Measurements from ENCODE around the gene FXYD2.

The FXYD2 gene

GRCh38 chr11:117857734-117858414 lies 33.3 kb upstream of the FXYD2 start:
- DNase-seq: no peak

GRCh38 chr11:117855912-117856651 lies 31.5 kb upstream of the FXYD2 start:
- no peak for DNase-seq

- no peak for DNase-seq
These were observed 30.8 kb upstream of the FXYD2 start for GRCh38 chr11:117855186-117855845.

GRCh38 chr11:117852309-117852708 lies 27.8 kb upstream of the FXYD2 start:
- DNase-seq: no peak

- no peak for DNase-seq
These were observed 27.3 kb upstream of the FXYD2 start for GRCh38 chr11:117851852-117852251.

- no peak for DNase-seq
These were observed 26.6 kb upstream of the FXYD2 start for GRCh38 chr11:117851106-117851505.

GRCh38 chr11:117849781-117850414 lies 25.4 kb upstream of the FXYD2 start:
- DNase-seq: no peak

GRCh38 chr11:117843666-117844484 lies 19.3 kb upstream of the FXYD2 start:
- DNase-seq: peak; percentile 29

- no peak for DNase-seq
These were observed 17.8 kb upstream of the FXYD2 start for GRCh38 chr11:117842131-117842941.

GRCh38 chr11:117841551-117842031 lies 17.0 kb upstream of the FXYD2 start:
- DNase-seq: no peak

GRCh38 chr11:117840881-117841550 lies 16.5 kb upstream of the FXYD2 start:
- no peak for DNase-seq

GRCh38 chr11:117839936-117840813 lies 15.6 kb upstream of the FXYD2 start:
- DNase-seq: no peak

GRCh38 chr11:117839380-117839881 lies 14.9 kb upstream of the FXYD2 start:
- no peak for DNase-seq

- no peak for DNase-seq
These were observed 14.4 kb upstream of the FXYD2 start for GRCh38 chr11:117838901-117839300.

GRCh38 chr11:117837791-117838190 lies 13.2 kb upstream of the FXYD2 start:
- DNase-seq: no peak

GRCh38 chr11:117837070-117837776 lies 12.7 kb upstream of the FXYD2 start:
- no peak for DNase-seq

- DNase-seq: no peak
These were observed 11.8 kb upstream of the FXYD2 start for GRCh38 chr11:117836077-117836960.

- DNase-seq: no peak
These were observed 11.0 kb upstream of the FXYD2 start for GRCh38 chr11:117835576-117835975.
